ENCODE data around the gene GNA14.

DNA sequence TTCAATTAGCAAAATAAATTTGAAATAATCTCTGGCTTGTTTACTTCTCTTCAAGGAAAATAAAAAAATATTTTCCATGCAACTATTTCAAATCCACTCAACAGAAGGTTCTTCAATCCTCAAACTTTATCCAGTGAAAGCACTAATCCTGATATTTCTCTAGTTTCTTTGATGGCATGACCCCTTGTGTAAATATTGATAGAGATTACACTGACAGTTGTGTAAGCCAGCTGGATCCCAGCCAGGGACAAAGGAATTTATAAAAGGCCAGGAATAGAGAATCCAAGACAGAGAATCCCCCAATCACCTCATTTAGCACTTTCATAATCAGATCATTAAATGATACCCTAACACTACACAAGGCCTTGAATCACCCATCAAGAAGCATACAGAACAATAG is 135.2 kb downstream of the GNA14 start:
- TF ChIP-seq, protein P1, sequence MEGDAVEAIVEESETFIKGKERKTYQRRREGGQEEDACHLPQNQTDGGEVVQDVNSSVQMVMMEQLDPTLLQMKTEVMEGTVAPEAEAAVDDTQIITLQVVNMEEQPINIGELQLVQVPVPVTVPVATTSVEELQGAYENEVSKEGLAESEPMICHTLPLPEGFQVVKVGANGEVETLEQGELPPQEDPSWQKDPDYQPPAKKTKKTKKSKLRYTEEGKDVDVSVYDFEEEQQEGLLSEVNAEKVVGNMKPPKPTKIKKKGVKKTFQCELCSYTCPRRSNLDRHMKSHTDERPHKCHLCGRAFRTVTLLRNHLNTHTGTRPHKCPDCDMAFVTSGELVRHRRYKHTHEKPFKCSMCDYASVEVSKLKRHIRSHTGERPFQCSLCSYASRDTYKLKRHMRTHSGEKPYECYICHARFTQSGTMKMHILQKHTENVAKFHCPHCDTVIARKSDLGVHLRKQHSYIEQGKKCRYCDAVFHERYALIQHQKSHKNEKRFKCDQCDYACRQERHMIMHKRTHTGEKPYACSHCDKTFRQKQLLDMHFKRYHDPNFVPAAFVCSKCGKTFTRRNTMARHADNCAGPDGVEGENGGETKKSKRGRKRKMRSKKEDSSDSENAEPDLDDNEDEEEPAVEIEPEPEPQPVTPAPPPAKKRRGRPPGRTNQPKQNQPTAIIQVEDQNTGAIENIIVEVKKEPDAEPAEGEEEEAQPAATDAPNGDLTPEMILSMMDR (IDR thresholded peaks at IDR 0.05): no peak
- TF ChIP-seq POLR2A (IDR thresholded peaks at IDR 0.05): no peak

All from lower leg skin (tissue), 3 donors.